ENCODE measurements around the gene SKAP2. TPM values are rescaled to one million over a fixed set of nuclear protein-coding genes. Genes with fewer than 3 reads are reported as not detected.

The SKAP2 gene
- total and polyA plus RNA-seq, 2 experiments from 2014 or later = 2.5 to 4.4 TPM

DNA sequence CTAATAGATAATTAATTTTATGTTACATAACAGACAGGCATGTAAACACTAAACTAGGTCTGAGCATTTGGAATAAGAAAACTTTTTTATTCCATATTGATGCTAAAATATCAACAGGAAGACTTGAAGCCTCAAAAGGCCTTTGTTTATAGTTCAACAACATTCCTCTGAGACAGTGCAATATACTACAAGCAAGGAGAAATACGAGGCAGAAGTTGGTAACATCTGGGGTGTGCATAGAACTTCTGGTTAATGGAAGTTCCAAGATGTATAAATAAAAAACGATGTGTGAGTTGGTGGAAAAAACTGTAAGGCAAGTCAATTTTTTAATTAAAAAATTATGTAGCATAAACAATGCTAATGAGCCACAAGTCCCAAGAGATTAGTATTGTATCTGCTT, 139.6 kb downstream of the SKAP2 start:
- Histone ChIP-seq H3K27me3 (ENCODE audit: insufficient read depth) (no peaks in the 10 kb centered on the region), H3K4me3 (no peak overlapping the region), H3K4me2 (no peak overlapping the region), H3K4me1 (ENCODE audit: insufficient read depth) (peaks cover 5% of the 10 kb centered on the region; the same call in 1 of the 2 replicates), H2AFZ (no peak overlapping the region), H3K36me3 (ENCODE audit: insufficient read depth) (no peaks in the 10 kb centered on the region), H3F3A (replicated peaks; ENCODE audit: low read depth) (no peaks in the 10 kb centered on the region), H4K20me1 (replicated peaks; ENCODE audit: insufficient read depth) (no peaks in the 10 kb centered on the region), H3K9me2 (ENCODE audit: insufficient read depth) (no peaks in the 10 kb centered on the region), H3K27ac (ENCODE audit: low read depth) (no peak overlapping the region), H3K79me2 (replicated peaks; ENCODE audit: insufficient read depth) (no peaks in the 10 kb centered on the region)
- Mint-ChIP-seq H3K27me3 (ENCODE audit: insufficient read depth, low read depth, poor library complexity) (no peaks in the 10 kb centered on the region), H3K4me1 (peaks cover 17% of the 10 kb centered on the region), H3K36me3 (ENCODE audit: low read depth) (no peaks in the 10 kb centered on the region), H3K4me3 (no peak overlapping the region), H3K9me3 (no peaks in the 10 kb centered on the region), H3K27ac (no peak overlapping the region)
- DNase-seq (ENCODE audit: low spot score) (no peak), ATAC-seq (no peak)
- TF ChIP-seq JUNB (IDR thresholded peaks at IDR 0.05; ENCODE audit: unreplicated experiment) = no peak
- TF ChIP-seq POLR2AphosphoS5 (IDR thresholded peaks at IDR 0.05; ENCODE audit: low read depth) = no peak
- no peak for TF ChIP-seq CREB1 (CRISPR knock-in tag; IDR thresholded peaks at IDR 0.05; ENCODE audit: low read depth)
- no peak for TF ChIP-seq ZNF331 (CRISPR knock-in tag; IDR thresholded peaks at IDR 0.05; ENCODE audit: low read depth)
- TF ChIP-seq, protein P1, sequence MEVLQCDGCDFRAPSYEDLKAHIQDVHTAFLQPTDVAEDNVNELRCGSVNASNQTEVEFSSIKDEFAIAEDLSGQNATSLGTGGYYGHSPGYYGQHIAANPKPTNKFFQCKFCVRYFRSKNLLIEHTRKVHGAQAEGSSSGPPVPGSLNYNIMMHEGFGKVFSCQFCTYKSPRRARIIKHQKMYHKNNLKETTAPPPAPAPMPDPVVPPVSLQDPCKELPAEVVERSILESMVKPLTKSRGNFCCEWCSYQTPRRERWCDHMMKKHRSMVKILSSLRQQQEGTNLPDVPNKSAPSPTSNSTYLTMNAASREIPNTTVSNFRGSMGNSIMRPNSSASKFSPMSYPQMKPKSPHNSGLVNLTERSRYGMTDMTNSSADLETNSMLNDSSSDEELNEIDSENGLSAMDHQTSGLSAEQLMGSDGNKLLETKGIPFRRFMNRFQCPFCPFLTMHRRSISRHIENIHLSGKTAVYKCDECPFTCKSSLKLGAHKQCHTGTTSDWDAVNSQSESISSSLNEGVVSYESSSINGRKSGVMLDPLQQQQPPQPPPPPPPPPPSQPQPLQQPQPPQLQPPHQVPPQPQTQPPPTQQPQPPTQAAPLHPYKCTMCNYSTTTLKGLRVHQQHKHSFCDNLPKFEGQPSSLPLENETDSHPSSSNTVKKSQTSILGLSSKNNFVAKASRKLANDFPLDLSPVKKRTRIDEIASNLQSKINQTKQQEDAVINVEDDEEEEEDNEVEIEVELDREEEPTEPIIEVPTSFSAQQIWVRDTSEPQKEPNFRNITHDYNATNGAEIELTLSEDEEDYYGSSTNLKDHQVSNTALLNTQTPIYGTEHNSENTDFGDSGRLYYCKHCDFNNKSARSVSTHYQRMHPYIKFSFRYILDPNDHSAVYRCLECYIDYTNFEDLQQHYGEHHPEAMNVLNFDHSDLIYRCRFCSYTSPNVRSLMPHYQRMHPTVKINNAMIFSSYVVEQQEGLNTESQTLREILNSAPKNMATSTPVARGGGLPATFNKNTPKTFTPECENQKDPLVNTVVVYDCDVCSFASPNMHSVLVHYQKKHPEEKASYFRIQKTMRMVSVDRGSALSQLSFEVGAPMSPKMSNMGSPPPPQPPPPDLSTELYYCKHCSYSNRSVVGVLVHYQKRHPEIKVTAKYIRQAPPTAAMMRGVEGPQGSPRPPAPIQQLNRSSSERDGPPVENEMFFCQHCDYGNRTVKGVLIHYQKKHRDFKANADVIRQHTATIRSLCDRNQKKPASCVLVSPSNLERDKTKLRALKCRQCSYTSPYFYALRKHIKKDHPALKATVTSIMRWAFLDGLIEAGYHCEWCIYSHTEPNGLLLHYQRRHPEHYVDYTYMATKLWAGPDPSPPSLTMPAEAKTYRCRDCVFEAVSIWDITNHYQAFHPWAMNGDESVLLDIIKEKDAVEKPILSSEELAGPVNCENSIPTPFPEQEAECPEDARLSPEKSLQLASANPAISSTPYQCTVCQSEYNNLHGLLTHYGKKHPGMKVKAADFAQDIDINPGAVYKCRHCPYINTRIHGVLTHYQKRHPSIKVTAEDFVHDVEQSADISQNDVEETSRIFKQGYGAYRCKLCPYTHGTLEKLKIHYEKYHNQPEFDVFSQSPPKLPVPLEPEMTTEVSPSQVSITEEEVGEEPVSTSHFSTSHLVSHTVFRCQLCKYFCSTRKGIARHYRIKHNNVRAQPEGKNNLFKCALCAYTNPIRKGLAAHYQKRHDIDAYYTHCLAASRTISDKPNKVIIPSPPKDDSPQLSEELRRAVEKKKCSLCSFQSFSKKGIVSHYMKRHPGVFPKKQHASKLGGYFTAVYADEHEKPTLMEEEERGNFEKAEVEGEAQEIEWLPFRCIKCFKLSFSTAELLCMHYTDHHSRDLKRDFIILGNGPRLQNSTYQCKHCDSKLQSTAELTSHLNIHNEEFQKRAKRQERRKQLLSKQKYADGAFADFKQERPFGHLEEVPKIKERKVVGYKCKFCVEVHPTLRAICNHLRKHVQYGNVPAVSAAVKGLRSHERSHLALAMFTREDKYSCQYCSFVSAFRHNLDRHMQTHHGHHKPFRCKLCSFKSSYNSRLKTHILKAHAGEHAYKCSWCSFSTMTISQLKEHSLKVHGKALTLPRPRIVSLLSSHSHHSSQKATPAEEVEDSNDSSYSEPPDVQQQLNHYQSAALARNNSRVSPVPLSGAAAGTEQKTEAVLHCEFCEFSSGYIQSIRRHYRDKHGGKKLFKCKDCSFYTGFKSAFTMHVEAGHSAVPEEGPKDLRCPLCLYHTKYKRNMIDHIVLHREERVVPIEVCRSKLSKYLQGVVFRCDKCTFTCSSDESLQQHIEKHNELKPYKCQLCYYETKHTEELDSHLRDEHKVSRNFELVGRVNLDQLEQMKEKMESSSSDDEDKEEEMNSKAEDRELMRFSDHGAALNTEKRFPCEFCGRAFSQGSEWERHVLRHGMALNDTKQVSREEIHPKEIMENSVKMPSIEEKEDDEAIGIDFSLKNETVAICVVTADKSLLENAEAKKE (CRISPR knock-in tag; IDR thresholded peaks at IDR 0.05) = no peak
- TF ChIP-seq, protein P2, sequence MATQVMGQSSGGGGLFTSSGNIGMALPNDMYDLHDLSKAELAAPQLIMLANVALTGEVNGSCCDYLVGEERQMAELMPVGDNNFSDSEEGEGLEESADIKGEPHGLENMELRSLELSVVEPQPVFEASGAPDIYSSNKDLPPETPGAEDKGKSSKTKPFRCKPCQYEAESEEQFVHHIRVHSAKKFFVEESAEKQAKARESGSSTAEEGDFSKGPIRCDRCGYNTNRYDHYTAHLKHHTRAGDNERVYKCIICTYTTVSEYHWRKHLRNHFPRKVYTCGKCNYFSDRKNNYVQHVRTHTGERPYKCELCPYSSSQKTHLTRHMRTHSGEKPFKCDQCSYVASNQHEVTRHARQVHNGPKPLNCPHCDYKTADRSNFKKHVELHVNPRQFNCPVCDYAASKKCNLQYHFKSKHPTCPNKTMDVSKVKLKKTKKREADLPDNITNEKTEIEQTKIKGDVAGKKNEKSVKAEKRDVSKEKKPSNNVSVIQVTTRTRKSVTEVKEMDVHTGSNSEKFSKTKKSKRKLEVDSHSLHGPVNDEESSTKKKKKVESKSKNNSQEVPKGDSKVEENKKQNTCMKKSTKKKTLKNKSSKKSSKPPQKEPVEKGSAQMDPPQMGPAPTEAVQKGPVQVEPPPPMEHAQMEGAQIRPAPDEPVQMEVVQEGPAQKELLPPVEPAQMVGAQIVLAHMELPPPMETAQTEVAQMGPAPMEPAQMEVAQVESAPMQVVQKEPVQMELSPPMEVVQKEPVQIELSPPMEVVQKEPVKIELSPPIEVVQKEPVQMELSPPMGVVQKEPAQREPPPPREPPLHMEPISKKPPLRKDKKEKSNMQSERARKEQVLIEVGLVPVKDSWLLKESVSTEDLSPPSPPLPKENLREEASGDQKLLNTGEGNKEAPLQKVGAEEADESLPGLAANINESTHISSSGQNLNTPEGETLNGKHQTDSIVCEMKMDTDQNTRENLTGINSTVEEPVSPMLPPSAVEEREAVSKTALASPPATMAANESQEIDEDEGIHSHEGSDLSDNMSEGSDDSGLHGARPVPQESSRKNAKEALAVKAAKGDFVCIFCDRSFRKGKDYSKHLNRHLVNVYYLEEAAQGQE (IDR thresholded peaks at IDR 0.05; ENCODE audit: unreplicated experiment) = no peak
- TF ChIP-seq ZNF114 (CRISPR knock-in tag; IDR thresholded peaks at IDR 0.05) = no peak
- TF ChIP-seq, protein P3, sequence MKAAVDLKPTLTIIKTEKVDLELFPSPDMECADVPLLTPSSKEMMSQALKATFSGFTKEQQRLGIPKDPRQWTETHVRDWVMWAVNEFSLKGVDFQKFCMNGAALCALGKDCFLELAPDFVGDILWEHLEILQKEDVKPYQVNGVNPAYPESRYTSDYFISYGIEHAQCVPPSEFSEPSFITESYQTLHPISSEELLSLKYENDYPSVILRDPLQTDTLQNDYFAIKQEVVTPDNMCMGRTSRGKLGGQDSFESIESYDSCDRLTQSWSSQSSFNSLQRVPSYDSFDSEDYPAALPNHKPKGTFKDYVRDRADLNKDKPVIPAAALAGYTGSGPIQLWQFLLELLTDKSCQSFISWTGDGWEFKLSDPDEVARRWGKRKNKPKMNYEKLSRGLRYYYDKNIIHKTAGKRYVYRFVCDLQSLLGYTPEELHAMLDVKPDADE (IDR thresholded peaks at IDR 0.05) = no peak

All from GM23338 (cell line).